Right atrium auricular region (tissue), 2 donors: ENCODE data around the gene MOBP. TPM values are rescaled to one million over a fixed set of nuclear protein-coding genes. Genes with fewer than 3 reads are reported as not detected.

Experiments used
- DNase-seq: peaks from one replicate; pipeline ENCODE4 v3.0.0-alpha.2; 2019; ENCODE audit warnings: low spot score
- H3K27ac ChIP-seq, 2 donors: fragments of 200-600 bp; sonication (generic); 1 replicate in 1 of 2; 2 replicates in 1 of 2; pipeline ENCODE4 v1.5.1; 2016 to 2019
- H3K27me3 ChIP-seq, 2 donors: fragments of 200-600 bp; sonication (generic); one replicate each; pipeline versions ENCODE4 v1.5.1 to v1.6.0; 2017 to 2019
- H3K36me3 ChIP-seq: fragments of 200-600 bp; sonication (generic); one replicate; pipeline ENCODE4 v1.5.1; 2016
- H3K4me1 ChIP-seq, 2 donors: fragments of 200-600 bp; sonication (generic); one replicate each; pipeline versions ENCODE4 v1.5.1 to v1.6.0; 2017 to 2019
- H3K4me3 ChIP-seq, 2 donors: fragments of 200-600 bp; sonication (generic); 1 replicate in 1 of 2; 2 replicates in 1 of 2; pipeline ENCODE4 v1.5.1; 2017 to 2019; ENCODE audit warnings: mild to moderate bottlenecking in 1 of 2, moderate library complexity in 1 of 2
- H3K9me3 ChIP-seq, 2 donors: fragments of 200-600 bp; sonication (generic); one replicate each; pipeline ENCODE4 v1.5.1; 2019
- CTCF ChIP-seq, 2 donors: fragments of 200-600 bp; sonication (generic); IDR thresholded peaks; one replicate each; pipeline ENCODE4 v1.5.1; 2019; ENCODE audit warnings: antibody characterized with exemption in 2 of 2
- total RNA-seq, 2 donors: library from RNA; depleted of rRNA; stranded (reverse); fragments of >200 nt; gene quantifications; one replicate each; pipeline ENCODE4 v1.1.0, GENCODE V29; 2016

Gene MOBP
- total RNA-seq, 2 donors from 2014 or later: 0.20 TPM; not detected in 1

GRCh38 chr3:39515681-39516441 lies 48.4 kb downstream of the MOBP start:
- TF ChIP-seq CTCF (IDR thresholded peaks at IDR 0.05): no peak

GRCh38 chr3:39519103-39519502 lies 51.6 kb downstream of the MOBP start:
- Histone ChIP-seq H3K27ac (no peak overlapping the region), H3K9me3 (peaks cover 0 to 3% of the 10 kb centered on the region in 2 donors), H3K4me1 (no peaks in the 10 kb centered on the region), H3K36me3 (no peaks in the 10 kb centered on the region), H3K27me3 (no peaks in the 10 kb centered on the region), H3K4me3 (no peak overlapping the region)
- TF ChIP-seq CTCF (IDR thresholded peaks at IDR 0.05): no peak
- no peak for DNase-seq

More at GRCh38 chr3:39515681-39516441, 48.4 kb downstream of the MOBP start:
- Histone ChIP-seq H3K9me3 (no peaks in the 10 kb centered on the region), H3K4me1 (no peaks in the 10 kb centered on the region), H3K27me3 (no peaks in the 10 kb centered on the region), H3K4me3 (no peak overlapping the region), H3K36me3 (no peaks in the 10 kb centered on the region), H3K27ac (no peak overlapping the region)
- no peak for DNase-seq

GRCh38 chr3:39519554-39520288 lies 52.2 kb downstream of the MOBP start:
- Histone ChIP-seq H3K4me3 (no peak overlapping the region), H3K27me3 (no peaks in the 10 kb centered on the region)

GRCh38 chr3:39521456-39521855 lies 54.0 kb downstream of the MOBP start:
- H3K4me3 ChIP-seq: no peak overlapping the region
- DNase-seq: no peak
- no peak overlapping the region for H3K27ac ChIP-seq

More at GRCh38 chr3:39519554-39520288, 52.2 kb downstream of the MOBP start:
- Histone ChIP-seq H3K36me3 (no peaks in the 10 kb centered on the region), H3K9me3 (peaks cover 0 to 8% of the 10 kb centered on the region in 2 donors), H3K4me1 (no peaks in the 10 kb centered on the region), H3K27ac (no peak overlapping the region)
- no peak for TF ChIP-seq CTCF (IDR thresholded peaks at IDR 0.05)
- no peak for DNase-seq

GRCh38 chr3:39524107-39524506 lies 56.6 kb downstream of the MOBP start:
- no peak for TF ChIP-seq CTCF (IDR thresholded peaks at IDR 0.05)
- no peaks in the 10 kb centered on the region for H3K4me1 ChIP-seq
- no peak overlapping the region for H3K27ac ChIP-seq
- H3K36me3 ChIP-seq: no peaks in the 10 kb centered on the region
- DNase-seq: no peak
- no peak overlapping the region for H3K4me3 ChIP-seq
- H3K9me3 ChIP-seq: peaks cover 0 to 8% of the 10 kb centered on the region in 2 donors
- no peaks in the 10 kb centered on the region for H3K27me3 ChIP-seq

More at GRCh38 chr3:39521456-39521855, 54.0 kb downstream of the MOBP start:
- no peak for TF ChIP-seq CTCF (IDR thresholded peaks at IDR 0.05)
- H3K27me3 ChIP-seq: no peaks in the 10 kb centered on the region
- H3K4me1 ChIP-seq: no peaks in the 10 kb centered on the region
- peaks cover 0 to 8% of the 10 kb centered on the region in 2 donors for H3K9me3 ChIP-seq
- H3K36me3 ChIP-seq: no peaks in the 10 kb centered on the region
